Stromal cell of bone marrow (primary cell): Measurements from ENCODE around the gene WNT9A.

ENCODE experiments used
- DNase-seq: peaks from one replicate; pipeline ENCODE4 v3.0.0-alpha.2; 2012; ENCODE audit warnings: low read depth

The WNT9A gene

DNA sequence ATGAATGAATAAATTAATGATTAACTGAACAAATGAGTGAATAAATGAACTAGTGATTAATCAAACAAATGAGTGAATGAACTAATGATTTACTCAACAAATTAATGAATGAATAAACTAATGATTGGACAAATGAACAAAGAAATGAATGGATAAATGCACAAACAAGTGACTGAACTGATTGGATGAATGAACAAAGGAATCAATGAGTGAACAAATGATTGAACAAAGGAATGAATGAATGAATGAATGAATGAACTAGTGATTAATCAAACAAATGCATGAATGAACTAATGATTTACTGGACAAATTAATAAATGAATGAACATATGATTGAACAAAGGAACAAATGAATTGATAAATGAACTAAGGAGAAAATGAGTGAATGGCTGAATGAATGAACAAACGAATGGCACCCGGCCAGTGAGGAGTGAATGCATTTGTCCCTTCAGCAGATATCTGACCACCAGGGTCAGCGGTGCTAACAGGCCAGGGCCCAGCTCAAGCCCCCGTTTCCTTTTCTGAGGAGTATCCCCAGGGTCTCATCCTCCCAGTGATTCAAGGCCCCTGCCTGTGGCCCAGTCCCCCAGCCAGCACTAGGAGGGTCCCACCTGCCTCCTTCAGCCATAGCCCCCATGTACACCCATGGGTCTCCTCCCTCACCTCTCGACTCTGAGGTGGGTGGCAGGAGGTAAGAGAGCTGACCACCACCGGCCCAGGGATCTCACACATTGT is 49.9 kb downstream of the WNT9A start:
- no peak for DNase-seq

DNA sequence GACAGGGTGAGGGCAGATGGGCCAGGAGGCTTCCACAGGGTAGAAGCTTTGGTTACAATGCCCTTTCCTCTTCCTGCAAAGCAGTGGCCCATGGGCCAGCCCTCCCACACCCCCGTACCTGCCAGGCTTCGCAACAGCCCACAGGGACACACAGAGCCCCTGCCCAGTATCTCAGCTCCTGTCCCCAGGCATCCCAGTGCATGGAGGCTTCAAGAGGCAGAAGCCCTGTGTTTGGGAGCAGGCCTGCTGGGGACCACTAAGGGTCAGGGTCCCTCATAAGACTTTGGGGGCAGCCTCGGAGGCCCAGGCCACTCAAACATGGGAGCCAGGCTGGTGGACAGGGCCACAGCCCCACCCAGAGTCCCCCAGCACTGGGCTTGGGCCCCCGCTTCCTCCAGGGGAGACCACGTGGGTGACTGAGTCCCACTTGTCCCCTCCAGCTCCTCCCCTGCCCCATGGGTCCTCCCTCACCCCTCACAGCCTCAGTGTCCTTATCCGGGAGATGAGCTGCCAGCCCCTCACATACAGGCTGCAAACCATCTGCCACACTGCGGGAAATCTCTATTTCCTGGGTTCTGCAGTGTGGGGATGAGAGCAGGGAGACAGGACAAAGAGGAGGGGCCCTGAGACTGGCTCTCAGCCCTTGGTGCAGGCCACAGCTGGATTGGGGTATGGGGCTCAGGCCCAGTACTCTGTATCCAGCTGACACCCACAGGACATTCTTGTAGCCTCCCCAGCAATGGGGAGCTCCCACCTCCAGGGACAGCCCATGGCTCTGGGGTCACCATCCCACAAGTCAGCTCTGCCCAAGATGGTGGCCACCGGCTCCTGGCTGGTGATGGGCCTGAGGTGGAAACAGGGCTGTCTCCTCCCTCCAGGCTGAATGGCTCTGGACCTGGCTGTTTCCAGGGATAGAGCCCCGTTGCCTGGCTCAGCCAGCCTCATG is 50.7 kb downstream of the WNT9A start:
- no peak for DNase-seq

DNA sequence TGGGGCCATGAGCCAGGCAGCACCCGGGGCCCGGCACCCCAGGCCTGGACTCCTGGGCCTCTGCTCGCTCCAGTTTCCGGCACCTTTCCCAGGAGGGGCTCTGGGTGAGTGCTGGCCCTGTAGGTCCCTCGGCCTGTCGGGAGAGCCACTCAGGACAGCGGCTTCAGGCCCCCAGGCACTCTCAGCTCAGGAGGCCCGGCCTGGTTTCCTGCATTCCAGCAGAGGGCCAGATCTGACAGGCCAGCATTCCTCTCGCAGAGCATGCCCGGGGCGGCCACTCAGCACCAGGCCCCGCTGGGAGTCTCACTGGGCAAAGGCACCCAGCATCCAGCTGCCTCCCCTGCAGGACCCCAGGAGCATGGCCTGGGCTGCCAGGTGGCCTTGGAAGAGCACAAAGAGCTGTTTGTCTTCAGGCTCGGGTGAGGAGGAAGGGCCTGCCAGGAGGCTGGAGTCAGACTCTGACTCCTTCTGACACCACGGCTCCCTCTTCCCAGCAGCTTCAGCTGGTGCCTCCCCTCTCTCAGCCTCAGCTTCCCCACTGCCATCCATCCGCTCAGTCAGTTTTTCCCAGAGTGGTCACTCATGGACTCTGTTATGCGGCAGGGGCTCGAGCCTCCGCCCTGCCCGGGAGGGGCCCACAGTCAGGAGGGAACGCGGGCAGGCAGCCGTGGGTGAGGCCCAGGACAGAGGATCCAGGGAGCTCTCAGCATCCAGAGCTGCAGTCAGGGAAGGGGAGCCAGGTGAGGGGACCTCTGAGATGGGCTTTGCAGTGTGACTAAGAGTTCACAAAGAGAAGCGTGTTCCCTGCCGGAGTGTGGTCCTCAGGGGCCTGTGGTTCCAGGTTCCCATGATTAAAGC is 51.7 kb downstream of the WNT9A start:
- no peak for DNase-seq

DNA sequence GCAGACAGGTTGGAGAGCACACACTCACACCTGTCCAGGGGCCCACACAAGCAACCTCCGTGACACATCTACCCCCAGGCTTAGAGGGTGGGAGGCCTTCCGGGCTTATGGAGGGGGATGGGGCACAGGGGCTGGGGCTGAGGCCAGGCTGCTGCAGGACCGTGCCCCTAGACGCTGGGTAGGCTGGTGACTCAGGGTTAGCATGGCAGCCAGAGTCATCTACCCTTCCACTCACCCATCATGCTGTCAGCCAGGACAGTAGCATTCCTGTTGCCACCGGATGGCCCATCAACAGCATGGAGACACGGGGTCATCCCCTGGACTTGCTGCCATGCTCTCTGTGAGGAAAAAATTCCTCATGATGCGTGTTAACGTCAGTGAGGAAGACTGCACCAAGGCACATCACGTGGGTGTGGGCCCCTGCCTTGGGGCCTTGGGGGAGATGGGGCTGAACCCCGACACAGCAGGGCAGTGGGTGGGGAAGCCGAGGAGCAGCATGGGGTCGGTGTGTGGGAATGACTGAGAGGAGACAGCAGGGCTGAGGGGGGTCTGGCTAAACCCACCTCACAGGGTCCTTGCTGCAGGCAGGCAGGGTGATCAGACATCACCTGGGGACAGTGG is 52.8 kb downstream of the WNT9A start:
- DNase-seq = no peak

DNA sequence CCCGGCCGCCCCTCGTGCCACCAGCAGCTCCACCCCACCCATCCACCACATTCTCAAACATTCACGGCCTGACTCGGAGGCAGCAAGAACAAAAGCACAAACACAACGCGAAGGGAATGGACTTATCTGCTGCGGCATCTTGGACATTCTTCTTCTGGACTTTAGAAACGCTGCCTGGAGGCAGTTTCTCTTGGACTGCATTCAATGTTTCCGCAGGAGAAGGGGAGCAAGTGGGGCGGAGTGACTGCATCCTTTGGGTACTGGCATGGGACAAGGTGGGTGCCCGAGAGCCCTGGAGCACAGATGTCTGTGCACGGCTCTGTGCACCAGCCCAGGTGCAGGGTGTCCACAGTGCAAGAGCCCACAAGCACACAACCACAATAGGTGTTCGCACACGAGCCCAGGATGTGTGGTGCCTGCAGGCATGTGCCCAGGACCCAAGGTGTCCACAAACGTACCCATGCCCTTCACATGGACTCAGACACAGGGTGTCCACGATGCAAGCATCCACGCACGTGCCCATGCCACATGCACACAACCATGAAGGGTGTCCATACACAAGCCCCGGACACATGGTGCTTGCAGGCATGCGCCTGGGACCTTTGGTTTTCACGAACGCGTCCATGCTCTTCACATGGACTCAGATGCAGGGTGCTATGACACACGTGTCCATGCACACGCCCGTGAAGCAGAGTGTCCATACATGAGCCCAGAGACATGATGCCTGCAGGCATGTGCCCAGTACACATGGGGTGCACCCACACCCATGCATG is 53.6 kb downstream of the WNT9A start:
- DNase-seq = no peak

DNA sequence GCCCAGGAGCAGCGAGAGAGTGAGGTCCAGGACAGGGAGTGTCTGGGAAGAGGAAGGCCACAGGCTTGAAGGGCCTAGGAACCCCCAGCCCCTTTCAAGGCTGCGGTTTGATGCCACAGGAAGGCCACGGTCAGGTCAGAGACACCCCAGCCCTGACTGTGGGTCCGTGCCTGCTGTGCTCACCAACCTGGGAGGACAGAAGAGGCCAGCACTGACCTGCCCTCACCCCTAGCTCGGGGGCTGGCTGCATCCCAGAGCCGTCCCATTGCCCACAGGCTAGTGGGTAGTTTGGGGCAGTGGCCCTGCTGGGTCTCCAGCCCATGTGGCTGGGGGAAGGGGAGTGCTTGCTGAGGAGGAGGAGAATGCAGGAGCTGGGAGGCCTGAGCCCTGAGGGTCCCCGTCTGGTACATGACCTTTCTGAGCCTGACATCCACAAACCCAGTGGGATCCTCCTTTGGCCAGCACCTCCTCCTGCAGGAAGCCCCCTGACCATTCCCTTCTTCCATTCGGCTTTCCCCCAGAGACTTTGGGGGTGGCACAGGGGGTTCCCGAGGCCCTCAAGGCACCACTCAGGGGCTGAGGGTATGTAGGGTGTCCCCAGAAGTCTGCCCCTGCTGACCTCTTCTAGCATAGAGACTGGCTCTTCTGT is 54.3 kb downstream of the WNT9A start:
- no peak for DNase-seq

DNA sequence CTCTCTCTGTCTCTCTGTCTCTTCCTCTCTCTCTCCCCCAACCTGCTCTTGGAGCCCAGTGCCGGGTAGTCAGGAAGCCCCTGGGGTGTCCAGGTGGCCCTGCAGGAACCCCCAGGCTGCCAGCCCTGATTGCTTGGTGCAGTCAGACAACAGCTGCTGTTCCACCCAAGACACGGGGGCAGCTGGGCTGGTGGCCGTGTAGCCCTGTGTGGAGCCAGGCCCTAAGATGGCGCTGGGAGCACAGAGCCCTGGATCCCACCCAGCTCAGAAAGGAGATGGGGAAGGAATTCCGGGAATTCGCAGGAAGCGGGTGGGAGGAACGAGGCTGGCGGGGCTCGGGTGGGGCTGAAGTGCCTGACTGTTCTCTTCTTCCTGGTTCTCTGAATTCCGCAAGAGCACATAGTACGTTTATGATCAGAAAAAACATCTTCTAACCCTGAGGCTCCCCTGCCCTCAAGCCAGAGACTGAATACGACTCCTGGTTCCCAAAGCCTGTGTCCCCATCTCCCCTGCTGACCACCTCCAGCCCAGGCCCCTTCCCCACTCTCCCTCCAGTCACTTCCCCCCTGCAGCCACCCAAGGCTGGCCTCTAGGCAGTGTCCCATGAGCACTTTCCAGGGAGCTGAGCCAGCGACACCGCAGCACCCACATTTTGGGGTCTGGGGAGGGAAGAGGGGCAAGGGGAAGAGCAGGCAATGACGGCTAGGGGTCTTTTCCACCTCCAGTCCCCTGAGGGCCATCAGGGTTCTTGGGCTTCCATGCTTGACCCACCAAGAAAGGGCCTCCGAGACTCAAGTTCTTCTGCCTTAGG is 55.0 kb downstream of the WNT9A start:
- no peak for DNase-seq

DNA sequence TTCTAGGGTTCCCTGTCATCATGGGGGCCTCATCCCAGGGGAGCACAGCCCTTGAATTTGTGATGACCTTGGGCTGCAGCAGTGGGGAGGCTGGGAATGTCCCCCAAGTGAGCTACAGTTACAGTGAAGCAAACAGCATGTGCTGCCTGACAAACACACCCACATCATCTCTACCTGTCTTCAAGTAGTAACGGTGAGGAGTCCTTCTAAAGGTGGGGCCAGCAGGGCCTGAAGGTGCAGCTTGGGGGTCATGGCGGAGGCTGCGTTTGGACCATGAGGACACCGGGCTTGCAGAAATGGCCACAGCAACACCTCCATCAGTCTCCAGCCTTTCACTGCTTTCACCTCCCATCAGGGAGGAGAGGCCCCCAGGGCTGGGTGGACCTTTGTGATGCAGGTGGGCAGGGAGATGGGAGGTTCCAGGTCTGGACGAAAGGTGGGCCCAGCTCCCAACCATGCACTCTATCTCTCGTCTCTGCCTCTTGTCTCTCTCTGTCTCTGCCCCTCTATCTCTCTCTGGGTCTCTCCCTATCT is 55.7 kb downstream of the WNT9A start:
- no peak for DNase-seq

DNA sequence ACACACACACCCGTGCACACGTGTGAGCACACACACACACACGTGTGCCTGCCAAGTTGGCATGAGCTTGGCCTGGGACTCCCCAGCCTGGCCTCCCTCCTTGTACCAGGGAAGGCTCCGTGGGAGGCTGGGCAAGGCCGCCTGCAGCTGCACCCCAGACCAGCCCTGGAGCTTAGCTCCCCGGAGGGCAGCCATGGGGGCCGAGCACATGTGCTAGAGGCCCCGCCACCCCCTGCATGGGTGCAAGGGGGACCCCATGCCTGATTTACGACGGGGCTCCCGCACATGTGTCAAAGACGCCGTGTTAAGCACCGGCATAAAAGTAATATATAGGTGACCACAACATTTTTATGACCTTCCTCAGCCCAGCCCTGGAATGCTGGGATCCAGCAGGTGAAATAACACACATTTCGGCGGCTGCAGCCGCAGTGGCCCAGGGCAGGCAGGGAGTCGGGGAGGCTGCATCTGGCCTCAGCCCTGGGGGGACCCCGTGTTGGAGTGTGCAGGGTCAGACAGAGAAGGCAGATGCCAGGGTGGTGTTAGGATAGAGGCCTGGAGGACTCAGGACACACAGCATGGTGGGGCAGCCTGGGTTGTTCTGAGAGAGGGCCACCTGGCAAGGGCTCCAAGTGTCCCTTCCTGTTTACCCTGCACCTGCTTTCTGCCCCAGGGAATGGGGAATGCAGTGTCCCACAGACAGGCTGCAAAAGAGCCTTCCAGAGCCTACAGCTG is 56.3 kb downstream of the WNT9A start:
- DNase-seq = no peak

DNA sequence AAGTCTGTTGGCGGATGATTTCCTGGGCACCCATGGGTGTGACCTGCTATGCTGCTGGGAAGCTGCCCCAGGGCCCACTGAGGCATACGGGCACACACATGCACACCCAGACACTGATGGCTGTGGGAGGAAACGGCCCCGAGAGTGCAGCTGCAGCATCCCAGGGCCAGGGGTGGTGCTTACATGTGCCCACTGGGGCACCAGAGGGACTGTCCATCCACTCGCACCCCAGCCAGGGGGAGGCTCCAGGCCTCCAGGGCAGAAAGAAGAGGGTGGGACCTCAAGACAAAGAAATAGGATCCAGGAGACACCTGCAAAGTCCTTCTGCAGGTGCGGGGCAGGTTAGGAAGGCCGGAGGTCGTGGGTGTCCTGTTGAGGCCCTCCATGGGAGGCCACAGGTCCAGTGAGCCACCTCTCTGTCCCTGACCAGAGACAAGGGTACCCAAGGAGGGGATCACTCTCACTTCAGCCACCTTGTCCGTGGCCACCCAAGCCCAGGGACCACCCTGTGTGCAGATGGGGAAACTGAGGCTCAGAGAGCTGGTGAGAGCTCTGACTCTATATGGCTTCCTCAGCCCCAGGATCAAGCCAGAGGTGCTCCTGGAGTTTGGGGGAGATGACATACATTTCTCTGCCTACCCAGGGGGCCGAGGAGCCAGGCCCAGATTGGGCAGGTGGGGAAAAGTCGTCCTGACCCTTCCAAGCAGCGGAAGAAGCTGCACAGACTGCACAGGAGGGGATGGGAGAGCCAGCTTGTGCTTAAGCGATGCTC is 57.1 kb downstream of the WNT9A start:
- DNase-seq = no peak

DNA sequence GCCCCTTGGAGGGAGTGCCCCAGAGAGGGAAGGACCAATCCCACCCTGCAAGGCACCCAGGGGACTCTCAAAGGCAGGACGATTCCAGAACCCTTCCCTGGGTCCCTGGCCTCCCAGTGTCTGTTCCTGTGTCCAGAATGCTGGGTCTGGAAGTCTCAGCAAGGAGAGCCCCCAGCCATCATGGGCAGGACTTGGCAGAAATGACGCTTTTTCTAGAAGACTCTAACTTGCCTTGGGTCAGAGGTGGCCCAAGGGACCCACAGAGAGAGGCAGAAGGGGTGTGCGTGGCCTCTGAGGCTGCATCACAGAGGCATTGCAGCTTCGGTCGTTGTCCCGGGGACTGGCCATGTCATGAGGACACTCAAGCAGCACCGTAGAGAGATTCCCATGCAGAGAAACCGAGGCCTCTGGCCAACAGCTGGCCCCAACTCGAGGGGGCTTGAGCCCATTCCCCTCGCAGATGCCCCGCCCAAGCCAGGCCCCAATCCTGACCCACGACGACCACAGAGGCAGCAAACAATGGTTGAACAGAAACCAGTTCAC is 57.8 kb downstream of the WNT9A start:
- DNase-seq = no peak

DNA sequence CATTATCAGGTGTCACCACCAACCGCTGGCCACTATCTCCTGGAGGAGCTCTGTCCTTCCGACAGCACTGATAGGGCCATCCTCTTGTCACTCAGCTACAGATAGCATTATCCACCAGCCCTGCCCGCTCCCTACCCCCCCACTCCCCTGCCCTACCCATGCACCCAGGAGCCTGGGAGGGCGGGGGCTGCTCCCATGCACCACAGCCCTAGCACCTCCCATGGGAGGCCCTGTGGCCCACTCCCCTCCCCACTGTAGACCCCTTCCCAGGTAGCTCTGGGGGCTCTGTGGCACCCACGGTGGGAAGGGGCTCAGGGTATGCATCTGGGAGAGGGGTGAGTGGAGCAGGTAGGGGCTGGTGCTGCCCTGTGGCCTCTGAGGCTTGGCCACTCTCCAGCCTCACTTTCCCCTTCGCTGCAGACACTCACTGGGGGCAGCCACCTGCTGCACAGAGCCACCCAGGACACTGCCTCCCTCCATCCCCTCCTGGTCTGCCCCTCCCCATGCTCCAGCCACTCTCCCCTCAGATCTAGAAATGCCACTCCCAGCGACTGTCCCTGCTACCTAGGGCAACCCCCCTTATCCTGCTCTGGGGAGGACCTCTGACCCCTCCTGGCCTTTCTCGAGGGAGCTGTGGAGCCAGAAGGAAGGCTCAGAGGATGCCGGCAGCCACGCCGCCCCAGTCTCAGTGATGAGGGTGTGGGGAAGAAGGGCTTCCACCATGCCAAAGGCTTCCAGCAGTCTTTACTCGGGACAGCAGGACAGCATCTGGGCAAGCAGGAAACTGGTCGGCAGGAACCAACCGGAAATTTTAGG is 58.5 kb downstream of the WNT9A start:
- DNase-seq = no peak

DNA sequence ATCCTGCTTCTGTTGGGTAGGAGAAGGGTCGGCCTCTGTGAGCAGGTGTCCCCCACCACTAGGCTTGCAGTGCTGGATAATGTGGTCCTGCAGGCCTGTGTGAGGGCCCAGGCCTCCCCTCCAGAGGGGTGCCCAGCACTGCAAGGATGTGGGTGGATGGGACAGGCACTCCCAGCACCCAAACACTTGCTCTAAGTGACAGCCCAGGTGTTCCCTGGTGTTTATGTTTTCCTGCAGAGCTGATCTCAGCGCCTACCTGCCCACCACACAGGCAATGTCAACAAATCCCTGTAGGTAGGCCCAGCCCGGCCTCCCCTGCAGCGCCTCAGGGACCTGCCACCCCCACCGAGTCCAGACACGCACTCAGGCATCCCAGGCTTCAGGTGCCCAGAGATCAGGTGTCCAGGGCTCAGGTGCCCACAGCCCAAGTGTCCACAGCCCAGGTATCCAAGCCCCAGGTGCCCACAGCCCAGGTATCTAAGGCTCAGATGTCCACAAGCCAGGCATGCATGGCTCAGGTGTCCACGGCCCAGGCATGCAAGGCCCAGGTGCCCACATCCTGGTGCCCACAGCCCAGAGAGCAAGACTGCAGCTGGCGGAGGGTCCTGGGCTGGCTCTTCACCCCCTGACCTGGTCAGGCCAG is 59.2 kb downstream of the WNT9A start:
- no peak for DNase-seq

DNA sequence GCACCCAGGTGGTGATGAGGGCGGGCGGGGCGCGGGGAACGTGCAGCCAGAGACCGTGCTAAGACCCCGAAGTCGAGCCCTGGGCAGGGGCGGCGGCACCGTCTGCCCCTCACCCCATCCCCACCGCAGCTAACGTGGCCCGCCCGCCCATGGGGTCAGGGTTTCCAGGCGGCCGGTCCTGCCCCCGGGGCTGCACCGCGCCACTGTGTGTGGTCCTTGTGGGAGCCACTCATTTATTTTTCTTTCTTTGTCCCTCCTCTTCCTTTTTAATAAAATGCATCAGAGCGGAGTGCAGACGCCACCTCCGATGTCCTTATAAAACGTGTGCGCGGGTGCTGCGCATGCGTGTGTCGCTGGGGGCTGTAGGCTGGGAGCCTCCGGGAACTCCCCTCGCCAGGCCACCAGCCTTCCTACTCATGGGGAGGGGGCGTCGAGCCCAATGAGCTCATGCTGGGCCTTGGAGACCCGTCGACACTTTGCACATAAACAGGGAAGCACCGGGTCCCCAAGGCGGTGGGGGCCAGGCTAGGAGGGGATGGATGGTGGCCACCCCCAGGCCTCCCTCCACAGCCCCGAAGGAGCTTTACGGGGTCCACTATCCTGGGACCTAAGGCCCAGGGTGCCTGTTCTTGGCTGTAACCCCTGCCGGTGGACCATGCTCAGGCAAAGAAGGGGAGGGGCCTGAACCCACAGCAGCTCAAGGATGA is 59.9 kb downstream of the WNT9A start:
- no peak for DNase-seq

DNA sequence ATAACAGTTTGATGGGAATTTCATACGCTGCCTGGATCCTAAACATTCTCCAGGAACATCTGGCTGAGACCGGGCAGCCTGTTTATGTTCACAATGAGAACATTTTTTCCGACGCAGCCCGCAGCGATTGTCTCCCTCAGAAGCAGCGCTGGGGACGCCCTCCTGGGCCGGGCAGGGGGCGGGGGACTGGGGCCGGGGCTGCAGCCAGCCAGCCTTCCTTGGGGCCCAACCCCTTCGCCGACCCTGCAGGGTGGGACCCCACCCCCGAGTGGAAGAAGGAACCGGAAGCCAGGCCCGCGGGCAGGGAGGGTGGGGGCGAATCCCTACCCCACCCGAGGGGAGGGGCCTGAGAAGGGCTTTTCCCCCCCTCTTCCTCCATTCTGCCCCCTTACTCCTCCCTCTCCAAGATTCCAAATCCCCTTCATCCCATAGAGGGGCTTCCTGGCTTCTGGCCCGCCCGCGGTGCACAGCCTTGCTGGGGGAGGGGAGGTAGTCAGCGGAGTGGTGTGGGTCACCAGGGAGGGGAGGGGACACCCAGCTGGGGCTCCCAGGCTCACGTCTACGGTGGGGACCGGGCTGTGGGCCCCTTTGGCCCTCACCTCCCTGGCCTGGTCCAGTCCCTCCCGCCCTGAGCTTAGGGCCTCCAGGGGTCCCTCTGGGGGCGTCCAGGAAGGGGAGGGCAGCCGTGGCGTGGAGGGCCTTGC is 60.6 kb downstream of the WNT9A start:
- DNase-seq = no peak
